ENCODE data around the gene THSD7B. TPM values are rescaled to one million over a fixed set of nuclear protein-coding genes. Genes with fewer than 3 reads are reported as not detected.

THSD7B gene
- total and polyA plus RNA-seq, 2 experiments from 2014 or later = 0.86 to 3.8 TPM

DNA sequence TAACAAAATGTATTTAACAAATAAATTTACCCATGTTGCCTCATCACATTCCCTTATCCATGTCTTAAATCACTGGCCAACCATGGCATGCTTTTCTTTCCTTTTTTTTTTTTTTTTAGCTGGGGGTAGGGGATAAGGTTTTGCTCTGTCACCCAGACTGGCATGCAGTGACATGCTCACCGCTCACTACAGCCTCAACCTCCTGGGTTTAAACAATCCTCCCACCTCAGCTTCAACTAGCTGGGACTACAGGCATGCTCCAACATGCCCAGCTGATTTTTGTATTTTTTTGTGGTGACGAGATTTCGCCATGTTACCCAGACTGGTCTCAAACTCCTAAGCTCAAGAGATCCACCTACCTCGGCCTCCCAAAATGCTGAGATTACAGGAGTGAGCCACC is 266.4 kb downstream of the THSD7B start:
- Histone ChIP-seq H3K4me3 (no peak overlapping the region), H3K9me2 (ENCODE audit: insufficient read depth) (no peaks in the 10 kb centered on the region), H3K4me2 (no peak overlapping the region), H3K27me3 (ENCODE audit: insufficient read depth) (no peaks in the 10 kb centered on the region), H3K36me3 (ENCODE audit: insufficient read depth) (no peaks in the 10 kb centered on the region), H3K79me2 (replicated peaks; ENCODE audit: insufficient read depth) (no peaks in the 10 kb centered on the region), H3K27ac (ENCODE audit: low read depth) (no peak overlapping the region), H3K4me1 (ENCODE audit: insufficient read depth) (no peaks in the 10 kb centered on the region), H4K20me1 (replicated peaks; ENCODE audit: insufficient read depth) (no peaks in the 10 kb centered on the region), H2AFZ (no peak overlapping the region), H3F3A (replicated peaks; ENCODE audit: low read depth) (no peaks in the 10 kb centered on the region)
- Mint-ChIP-seq H3K36me3 (ENCODE audit: low read depth) (no peaks in the 10 kb centered on the region), H3K27ac (no peak overlapping the region), H3K4me1 (no peaks in the 10 kb centered on the region), H3K9me3 (peaks cover 6% of the 10 kb centered on the region; the same call in 2 of the 3 replicates), H3K4me3 (no peak overlapping the region), H3K27me3 (ENCODE audit: insufficient read depth, low read depth, poor library complexity) (no peaks in the 10 kb centered on the region)
- TF ChIP-seq STAT1 (IDR thresholded peaks at IDR 0.05; ENCODE audit: unreplicated experiment) = no peak
- no peak for TF ChIP-seq NANOG (IDR thresholded peaks at IDR 0.05; ENCODE audit: borderline replicate concordance)
- no peak for TF ChIP-seq EZH2phosphoT487 (IDR thresholded peaks at IDR 0.05; ENCODE audit: unreplicated experiment)
- TF ChIP-seq CREB1 (CRISPR knock-in tag; IDR thresholded peaks at IDR 0.05; ENCODE audit: low read depth) = no peak
- TF ChIP-seq, protein P1, sequence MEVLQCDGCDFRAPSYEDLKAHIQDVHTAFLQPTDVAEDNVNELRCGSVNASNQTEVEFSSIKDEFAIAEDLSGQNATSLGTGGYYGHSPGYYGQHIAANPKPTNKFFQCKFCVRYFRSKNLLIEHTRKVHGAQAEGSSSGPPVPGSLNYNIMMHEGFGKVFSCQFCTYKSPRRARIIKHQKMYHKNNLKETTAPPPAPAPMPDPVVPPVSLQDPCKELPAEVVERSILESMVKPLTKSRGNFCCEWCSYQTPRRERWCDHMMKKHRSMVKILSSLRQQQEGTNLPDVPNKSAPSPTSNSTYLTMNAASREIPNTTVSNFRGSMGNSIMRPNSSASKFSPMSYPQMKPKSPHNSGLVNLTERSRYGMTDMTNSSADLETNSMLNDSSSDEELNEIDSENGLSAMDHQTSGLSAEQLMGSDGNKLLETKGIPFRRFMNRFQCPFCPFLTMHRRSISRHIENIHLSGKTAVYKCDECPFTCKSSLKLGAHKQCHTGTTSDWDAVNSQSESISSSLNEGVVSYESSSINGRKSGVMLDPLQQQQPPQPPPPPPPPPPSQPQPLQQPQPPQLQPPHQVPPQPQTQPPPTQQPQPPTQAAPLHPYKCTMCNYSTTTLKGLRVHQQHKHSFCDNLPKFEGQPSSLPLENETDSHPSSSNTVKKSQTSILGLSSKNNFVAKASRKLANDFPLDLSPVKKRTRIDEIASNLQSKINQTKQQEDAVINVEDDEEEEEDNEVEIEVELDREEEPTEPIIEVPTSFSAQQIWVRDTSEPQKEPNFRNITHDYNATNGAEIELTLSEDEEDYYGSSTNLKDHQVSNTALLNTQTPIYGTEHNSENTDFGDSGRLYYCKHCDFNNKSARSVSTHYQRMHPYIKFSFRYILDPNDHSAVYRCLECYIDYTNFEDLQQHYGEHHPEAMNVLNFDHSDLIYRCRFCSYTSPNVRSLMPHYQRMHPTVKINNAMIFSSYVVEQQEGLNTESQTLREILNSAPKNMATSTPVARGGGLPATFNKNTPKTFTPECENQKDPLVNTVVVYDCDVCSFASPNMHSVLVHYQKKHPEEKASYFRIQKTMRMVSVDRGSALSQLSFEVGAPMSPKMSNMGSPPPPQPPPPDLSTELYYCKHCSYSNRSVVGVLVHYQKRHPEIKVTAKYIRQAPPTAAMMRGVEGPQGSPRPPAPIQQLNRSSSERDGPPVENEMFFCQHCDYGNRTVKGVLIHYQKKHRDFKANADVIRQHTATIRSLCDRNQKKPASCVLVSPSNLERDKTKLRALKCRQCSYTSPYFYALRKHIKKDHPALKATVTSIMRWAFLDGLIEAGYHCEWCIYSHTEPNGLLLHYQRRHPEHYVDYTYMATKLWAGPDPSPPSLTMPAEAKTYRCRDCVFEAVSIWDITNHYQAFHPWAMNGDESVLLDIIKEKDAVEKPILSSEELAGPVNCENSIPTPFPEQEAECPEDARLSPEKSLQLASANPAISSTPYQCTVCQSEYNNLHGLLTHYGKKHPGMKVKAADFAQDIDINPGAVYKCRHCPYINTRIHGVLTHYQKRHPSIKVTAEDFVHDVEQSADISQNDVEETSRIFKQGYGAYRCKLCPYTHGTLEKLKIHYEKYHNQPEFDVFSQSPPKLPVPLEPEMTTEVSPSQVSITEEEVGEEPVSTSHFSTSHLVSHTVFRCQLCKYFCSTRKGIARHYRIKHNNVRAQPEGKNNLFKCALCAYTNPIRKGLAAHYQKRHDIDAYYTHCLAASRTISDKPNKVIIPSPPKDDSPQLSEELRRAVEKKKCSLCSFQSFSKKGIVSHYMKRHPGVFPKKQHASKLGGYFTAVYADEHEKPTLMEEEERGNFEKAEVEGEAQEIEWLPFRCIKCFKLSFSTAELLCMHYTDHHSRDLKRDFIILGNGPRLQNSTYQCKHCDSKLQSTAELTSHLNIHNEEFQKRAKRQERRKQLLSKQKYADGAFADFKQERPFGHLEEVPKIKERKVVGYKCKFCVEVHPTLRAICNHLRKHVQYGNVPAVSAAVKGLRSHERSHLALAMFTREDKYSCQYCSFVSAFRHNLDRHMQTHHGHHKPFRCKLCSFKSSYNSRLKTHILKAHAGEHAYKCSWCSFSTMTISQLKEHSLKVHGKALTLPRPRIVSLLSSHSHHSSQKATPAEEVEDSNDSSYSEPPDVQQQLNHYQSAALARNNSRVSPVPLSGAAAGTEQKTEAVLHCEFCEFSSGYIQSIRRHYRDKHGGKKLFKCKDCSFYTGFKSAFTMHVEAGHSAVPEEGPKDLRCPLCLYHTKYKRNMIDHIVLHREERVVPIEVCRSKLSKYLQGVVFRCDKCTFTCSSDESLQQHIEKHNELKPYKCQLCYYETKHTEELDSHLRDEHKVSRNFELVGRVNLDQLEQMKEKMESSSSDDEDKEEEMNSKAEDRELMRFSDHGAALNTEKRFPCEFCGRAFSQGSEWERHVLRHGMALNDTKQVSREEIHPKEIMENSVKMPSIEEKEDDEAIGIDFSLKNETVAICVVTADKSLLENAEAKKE (CRISPR knock-in tag; IDR thresholded peaks at IDR 0.05) = no peak
- TF ChIP-seq ZNF114 (CRISPR knock-in tag; IDR thresholded peaks at IDR 0.05) = no peak
- no peak for TF ChIP-seq POLR2AphosphoS5 (IDR thresholded peaks at IDR 0.05; ENCODE audit: low read depth)
- TF ChIP-seq JUNB (IDR thresholded peaks at IDR 0.05; ENCODE audit: unreplicated experiment) = no peak
- TF ChIP-seq EZH2 (IDR thresholded peaks at IDR 0.05; ENCODE audit: low read depth, unreplicated experiment) = no peak
- TF ChIP-seq, protein P2, sequence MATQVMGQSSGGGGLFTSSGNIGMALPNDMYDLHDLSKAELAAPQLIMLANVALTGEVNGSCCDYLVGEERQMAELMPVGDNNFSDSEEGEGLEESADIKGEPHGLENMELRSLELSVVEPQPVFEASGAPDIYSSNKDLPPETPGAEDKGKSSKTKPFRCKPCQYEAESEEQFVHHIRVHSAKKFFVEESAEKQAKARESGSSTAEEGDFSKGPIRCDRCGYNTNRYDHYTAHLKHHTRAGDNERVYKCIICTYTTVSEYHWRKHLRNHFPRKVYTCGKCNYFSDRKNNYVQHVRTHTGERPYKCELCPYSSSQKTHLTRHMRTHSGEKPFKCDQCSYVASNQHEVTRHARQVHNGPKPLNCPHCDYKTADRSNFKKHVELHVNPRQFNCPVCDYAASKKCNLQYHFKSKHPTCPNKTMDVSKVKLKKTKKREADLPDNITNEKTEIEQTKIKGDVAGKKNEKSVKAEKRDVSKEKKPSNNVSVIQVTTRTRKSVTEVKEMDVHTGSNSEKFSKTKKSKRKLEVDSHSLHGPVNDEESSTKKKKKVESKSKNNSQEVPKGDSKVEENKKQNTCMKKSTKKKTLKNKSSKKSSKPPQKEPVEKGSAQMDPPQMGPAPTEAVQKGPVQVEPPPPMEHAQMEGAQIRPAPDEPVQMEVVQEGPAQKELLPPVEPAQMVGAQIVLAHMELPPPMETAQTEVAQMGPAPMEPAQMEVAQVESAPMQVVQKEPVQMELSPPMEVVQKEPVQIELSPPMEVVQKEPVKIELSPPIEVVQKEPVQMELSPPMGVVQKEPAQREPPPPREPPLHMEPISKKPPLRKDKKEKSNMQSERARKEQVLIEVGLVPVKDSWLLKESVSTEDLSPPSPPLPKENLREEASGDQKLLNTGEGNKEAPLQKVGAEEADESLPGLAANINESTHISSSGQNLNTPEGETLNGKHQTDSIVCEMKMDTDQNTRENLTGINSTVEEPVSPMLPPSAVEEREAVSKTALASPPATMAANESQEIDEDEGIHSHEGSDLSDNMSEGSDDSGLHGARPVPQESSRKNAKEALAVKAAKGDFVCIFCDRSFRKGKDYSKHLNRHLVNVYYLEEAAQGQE (IDR thresholded peaks at IDR 0.05; ENCODE audit: unreplicated experiment) = no peak
- ATAC-seq (no peak), DNase-seq (ENCODE audit: low spot score) (no peak)
